K562 (cell line): Measurements from ENCODE around the gene THAP4. TPM values are rescaled to one million over a fixed set of nuclear protein-coding genes. Genes with fewer than 3 reads are reported as not detected.

Experiments used
- ATAC-seq: fragments of 200-7000 bp; cut with Tn5 transposase; 3 replicates; pipeline ENCODE4 v1.9.1; 2020; ENCODE audit warnings: moderate library complexity
- BruUV-seq: library from RNA; stranded (reverse); fragments of 400-500 nt; replicated peaks from 2 replicates; lab custom pipeline; 2021; lab: Mats Ljungman, UMichigan
- CTCF ChIA-PET: fragments of 300-600 bp; formaldehyde crosslinking; extraction: SDS; loops from one replicate; lab custom pipeline; 2021; ENCODE audit warnings: low intra/inter-chr PET ratio; lab: Yijun Ruan, JAX
- POLR2A ChIA-PET: fragments of 300-600, 350-650 bp; sonication (Branson Sonifier 250); formaldehyde crosslinking; extraction: SDS; loops from one replicate; lab custom pipeline; 2021; ENCODE audit warnings: antibody characterized with exemption, inconsistent platforms; lab: Yijun Ruan, JAX
- DNase-seq, 4 experiments: peaks; one replicate each; pipeline versions ENCODE4 v3.0.0 to v3.0.0-alpha.2; 2011 to 2018; ENCODE audit warnings: low spot score in 3 of 4, mixed read lengths in 3 of 4; ENCODE audit errors: extremely low read depth in 1 of 4
- FAIRE-seq: peaks from 2 replicates; lab custom pipeline; 2011; peaks lifted over from hg19 to GRCh38; lab: Jason Lieb, UNC
- H2AFZ ChIP-seq: 2 replicates; pipeline ENCODE4 v1.6.0; 2011; ENCODE audit warnings: low read depth, low read length, control low read depth, inconsistent platforms
- H3K27ac ChIP-seq: fragments of 200-600 bp; 3 replicates; pipeline ENCODE4 v1.8.0; 2011; ENCODE audit warnings: low read depth, mild to moderate bottlenecking, control low read depth, inconsistent platforms, low read length, moderate library complexity, mixed read lengths; ENCODE audit errors: extremely low read depth
- H3K27me3 ChIP-seq, 2 experiments: fragments of 300-600 bp in 1 of 2; 2 replicates in 1 of 2; 3 replicates in 1 of 2; pipeline versions ENCODE4 v1.6.0 to v1.8.0; 2011; ENCODE audit warnings: inconsistent platforms in 2 of 2, low read length in 2 of 2, mild to moderate bottlenecking in 1 of 2, mixed read lengths in 1 of 2, moderate library complexity in 1 of 2; ENCODE audit not compliant: control insufficient read depth in 2 of 2, insufficient read depth in 2 of 2
- H3K36me3 ChIP-seq: fragments of 300-600 bp; 3 replicates; pipeline ENCODE4 v1.8.0; 2011; ENCODE audit warnings: mild to moderate bottlenecking, low read length, inconsistent platforms; ENCODE audit not compliant: control insufficient read depth, insufficient read depth
- H3K4me1 ChIP-seq, 2 experiments: fragments of 200-600 bp in 1 of 2; replicated peaks in 1 of 2; 2 replicates in 1 of 2; 3 replicates in 1 of 2; pipeline versions ENCODE4 v1.5.1 to v1.8.0; 2011; ENCODE audit warnings: inconsistent platforms in 2 of 2, low read length in 2 of 2, mild to moderate bottlenecking in 1 of 2, mixed read lengths in 1 of 2, moderate library complexity in 1 of 2; ENCODE audit not compliant: control insufficient read depth in 2 of 2, insufficient read depth in 2 of 2
- H3K4me2 ChIP-seq: 2 replicates; pipeline ENCODE4 v1.6.1; 2011; ENCODE audit warnings: low read length, control low read depth, inconsistent platforms, mixed read lengths; ENCODE audit not compliant: insufficient read depth
- H3K4me3 ChIP-seq: fragments of 200-600 bp; sonication (generic), shearing (Covaris generic); 2 replicates; pipeline ENCODE4 v1.5.1; 2016; ENCODE audit warnings: control low read depth, inconsistent platforms
- H3K79me2 ChIP-seq: fragments of 200-600 bp; 3 replicates; pipeline ENCODE4 v1.8.0; 2011; ENCODE audit warnings: low read length, inconsistent platforms; ENCODE audit not compliant: control insufficient read depth, insufficient read depth
- H3K9ac ChIP-seq, 2 experiments: 2 replicates each; pipeline versions ENCODE4 v1.6.0 to v1.6.1; 2011; ENCODE audit warnings: low read depth in 2 of 2, low read length in 2 of 2, control low read depth in 1 of 2, inconsistent platforms in 1 of 2, mild to moderate bottlenecking in 1 of 2, mixed read lengths in 1 of 2; ENCODE audit not compliant: insufficient read depth in 1 of 2
- H3K9me1 ChIP-seq: one replicate; pipeline ENCODE4 v1.6.0; 2011; ENCODE audit warnings: inconsistent platforms, mild to moderate bottlenecking, low read length, moderate library complexity; ENCODE audit not compliant: control insufficient read depth, insufficient read depth
- H3K9me3 ChIP-seq: replicated peaks from 2 replicates; pipeline ENCODE4 v1.5.1; 2011; ENCODE audit warnings: low read depth, low read length, inconsistent platforms; ENCODE audit not compliant: control insufficient read depth, insufficient read depth
- H4K20me1 ChIP-seq: replicated peaks from 2 replicates; pipeline ENCODE4 v1.6.1; 2011; ENCODE audit warnings: low read length, inconsistent platforms, mixed read lengths; ENCODE audit not compliant: control insufficient read depth, insufficient read depth
- CTCF ChIP-seq, 3 experiments: IDR thresholded peaks in 2 of 3; conservative IDR thresholded peaks in 1 of 3; 2 replicates each; pipeline ENCODE4 v1.5.1; 2011 to 2012; ENCODE audit warnings: low read length in 3 of 3, mild to moderate bottlenecking in 3 of 3, control low read depth in 2 of 3, improper control_type of control experiment in 1 of 3, inconsistent platforms in 1 of 3, low read depth in 1 of 3, mixed read lengths in 1 of 3, moderate library complexity in 1 of 3; ENCODE audit not compliant: insufficient read depth in 2 of 3
- MLX ChIP-seq, 2 experiments: fragments of 450-650 bp in 1 of 2; sonication (generic) in 1 of 2; formaldehyde crosslinking; conservative IDR thresholded peaks; 2 replicates each; pipeline versions ENCODE4 v1.4.0 to v1.8.1; 2020 to 2022; ENCODE audit warnings: mild to moderate bottlenecking in 1 of 2, missing genetic modification reagents in 1 of 2
- PTTG1 ChIP-seq: fragments of 450-650 bp; IDR thresholded peaks from 2 replicates; pipeline ENCODE4 v1.6.1; 2016; ENCODE audit warnings: low read depth, mild to moderate bottlenecking, missing genetic modification characterization, missing compliant biosample characterization
- REST ChIP-seq, 2 experiments: fragments of 450-650 bp; formaldehyde crosslinking in 1 of 2; IDR thresholded peaks; 2 replicates each; pipeline versions ENCODE4 v1.4.0 to v1.6.1; 2014 to 2020; ENCODE audit warnings: mild to moderate bottlenecking in 2 of 2, borderline replicate concordance in 1 of 2, low read depth in 1 of 2
- SMC3 ChIP-seq: conservative IDR thresholded peaks from 2 replicates; pipeline ENCODE4 v1.6.1; 2011; ENCODE audit warnings: low read depth, low read length, improper control_type of control experiment; ENCODE audit not compliant: insufficient read depth
- WGBS: fragments of 100-300 bp; shearing (Covaris generic); methylation state at CpG from one replicate; pipeline ENCODE4 v1.1.6; 2016; ENCODE audit warnings: low coverage, mixed read lengths; ENCODE audit not compliant: insufficient coverage; ENCODE audit errors: missing lambda C conversion rate; 5-methylcytosine and 5-hydroxymethylcytosine counted together
- in situ Hi-C: fragments of 300-500 bp; cut with MboI; formaldehyde crosslinking; loops from 4 replicates; pipeline ENCODE4 v1.15.0; 2018; ENCODE audit warnings: inconsistent platforms, mixed read lengths
- intact Hi-C: fragments of 100-400 bp; cut with micrococcal nuclease; formaldehyde crosslinking; loops from 2 replicates; pipeline ENCODE4 v1.14.2; 2022
- polyA plus RNA-seq, 8 experiments: library from polyadenylated mRNA; depleted of rRNA in 4 of 8; stranded (reverse) in 5 of 8; unstranded in 3 of 8; fragments of >200 nt; fragmentation: Nextera tagmentation in 2 of 8; fragmentation: Illumina TruSeq in 1 of 8; extraction: Ambion mirVana in 2 of 8; extraction: Trizol in 1 of 8; gene quantifications; 2 replicates each; pipeline versions ENCODE4 v1.2.1 to v1.2.3, GENCODE V29; 2011 to 2014; ENCODE audit warnings: inconsistent platforms in 1 of 8, missing spikeins in 1 of 8
- total RNA-seq, 7 experiments: library from RNA; depleted of rRNA in 6 of 7; stranded (reverse); fragments of >200 nt in 6 of 7; fragmentation: Illumina TruSeq in 2 of 7; extraction: Trizol in 2 of 7; gene quantifications; 2 replicates each; pipeline versions ENCODE4 v1.2.1 to v1.2.3, GENCODE V29; 2011 to 2021; ENCODE audit warnings: low replicate concordance in 1 of 7

THAP4 gene
- total and polyA plus RNA-seq, 9 of the 15 experiments (the other 6 are each of a cell fraction or from before 2014, with no cell fraction given): 8.6 to 60.9 (median 43.9) TPM

- peak in 1 of 4 experiments; percentile 61 for DNase-seq
- Histone ChIP-seq H3K4me2 (no peak overlapping the region), H3K36me3 (peaks cover 45% of the 10 kb centered on the region; the same call in 2 of the 3 replicates), H2AFZ (no peak overlapping the region), H4K20me1 (no peaks in the 10 kb centered on the region), H3K79me2 (no peaks in the 10 kb centered on the region), H3K9ac (no peak overlapping the region), H3K4me1 (peaks cover 0 to 3% of the 10 kb centered on the region in 2 experiments; a peak in 1 of 5 replicates), H3K27me3 (no peaks in the 10 kb centered on the region), H3K9me1 (no peaks in the 10 kb centered on the region), H3K27ac (no peak overlapping the region), H3K4me3 (no peak overlapping the region), H3K9me3 (no peaks in the 10 kb centered on the region)
- BruUV-seq: no TSS peak
- in situ Hi-C loops: no loop called here
- peak; percentile 84 for ATAC-seq
- FAIRE-seq: peak; percentile 74
- intact Hi-C loops: no loop called here
- CTCF ChIA-PET: interaction anchor here (0.8 kb wide), 2 partner anchors 131 to 402 kb away, joined by 3 to 4 read pairs; no protein-coding TSS in a partner anchor
- 69% methylated on average over 24 of the region's 26 CpGs for WGBS
- POLR2A ChIA-PET: interaction anchor here (0.6 to 1.6 kb wide), 8 partner anchors 9 to 220 kb away, joined by 3 to 7 read pairs (median 4); partner anchors contain the start of genes D2HGDH, DTYMK and NEU4
- peak; percentile 52; the same call in 1 of the 2 replicates for TF ChIP-seq REST (IDR thresholded peaks at IDR 0.05; ENCODE audit: borderline replicate concordance)
- TF ChIP-seq REST (CRISPR knock-in tag; IDR thresholded peaks at IDR 0.05; ENCODE audit: low read depth): no peak
- peak; percentile 65 for TF ChIP-seq SMC3
- TF ChIP-seq MLX (CRISPR knock-in tag; conservative IDR thresholded peaks at IDR 0.05): no peak
- TF ChIP-seq CTCF (IDR thresholded peaks at IDR 0.05 in 2 of 3, conservative IDR thresholded peaks at IDR 0.05 in 1 of 3; ENCODE audit: insufficient read depth in 2 of 3, low read depth in 1 of 3, low read length in 3 of 3): peak; percentile 61 to 64 (median 63)
- TF ChIP-seq PTTG1 (tag): no peak
These were observed 22.3 kb upstream of the THAP4 start for GRCh38 chr2:241659150-241659739.
